ENCODE results near the gene HTT. TPM values are rescaled to one million over a fixed set of nuclear protein-coding genes. Genes with fewer than 3 reads are reported as not detected.

Gene HTT
- total RNA-seq, 1 experiment from 2014 or later = 64.4 TPM

GRCh38 chr4:3210467-3210866 is 136.0 kb downstream of the HTT start:
- no peak overlapping the region for H2BK15ac ChIP-seq (ENCODE audit: low read depth, low read length)
- no peak for DNase-seq
- H3K4me2 ChIP-seq (ENCODE audit: insufficient read depth, insufficient read length, low read length) = no peak overlapping the region
- H3K18ac ChIP-seq (ENCODE audit: insufficient read length, low read depth, low read length) = no peak overlapping the region
- no peaks in the 10 kb centered on the region for H3K27me3 Mint-ChIP-seq (ENCODE audit: low read depth)
- no peaks in the 10 kb centered on the region for H3K27me3 ChIP-seq (ENCODE audit: insufficient read depth, low read length)
- no peaks in the 10 kb centered on the region for H3K4me1 Mint-ChIP-seq
- H3K27ac Mint-ChIP-seq = no peak overlapping the region
- no peaks in the 10 kb centered on the region for H3K9me3 Mint-ChIP-seq
- H3K23me2 ChIP-seq (ENCODE audit: insufficient read length, low read depth, low read length, poor library complexity, severe bottlenecking) = no peaks in the 10 kb centered on the region
- H4K91ac ChIP-seq (ENCODE audit: insufficient read length, low read depth, low read length) = no peak overlapping the region
- H4K5ac ChIP-seq (ENCODE audit: insufficient read length, low read depth, low read length) = no peak overlapping the region
- no peak overlapping the region for H3K14ac ChIP-seq (ENCODE audit: insufficient read depth, low read length)
- no peak overlapping the region for H2BK20ac ChIP-seq (ENCODE audit: low read depth, low read length, poor library complexity, severe bottlenecking)
- no peak overlapping the region for H3K9ac ChIP-seq (ENCODE audit: extremely low read depth, insufficient read length, low read length)
- no peak overlapping the region for H2BK12ac ChIP-seq (ENCODE audit: insufficient read length, low read depth, low read length)
- H2BK120ac ChIP-seq (ENCODE audit: low read depth, low read length, poor library complexity, severe bottlenecking) = no peak overlapping the region
- no peaks in the 10 kb centered on the region for H3K4me1 ChIP-seq (ENCODE audit: insufficient read depth, low read length)
- no peak overlapping the region for H2BK5ac ChIP-seq (ENCODE audit: insufficient read length, low read length)
- H3K4ac ChIP-seq (ENCODE audit: low read depth, low read length) = no peak overlapping the region
- no peak overlapping the region for H3K56ac ChIP-seq (ENCODE audit: insufficient read length, low read depth, low read length)
- H3K36me3 Mint-ChIP-seq (ENCODE audit: insufficient read depth in 1 of 3, low read depth in 3 of 3) = peaks cover 25 to 83% (median 78%) of the 10 kb centered on the region in 3 experiments; a peak in 6 of 7 replicates
- no peaks in the 10 kb centered on the region for H3K9me3 ChIP-seq (ENCODE audit: control insufficient read depth, low read depth, low read length)
- no peak overlapping the region for H3K4me3 Mint-ChIP-seq
- no peak overlapping the region for H3K23ac ChIP-seq (ENCODE audit: insufficient read length, low read depth, low read length)
- no peak overlapping the region for H2AFZ ChIP-seq (ENCODE audit: low read length)
- TF ChIP-seq, protein P1, sequence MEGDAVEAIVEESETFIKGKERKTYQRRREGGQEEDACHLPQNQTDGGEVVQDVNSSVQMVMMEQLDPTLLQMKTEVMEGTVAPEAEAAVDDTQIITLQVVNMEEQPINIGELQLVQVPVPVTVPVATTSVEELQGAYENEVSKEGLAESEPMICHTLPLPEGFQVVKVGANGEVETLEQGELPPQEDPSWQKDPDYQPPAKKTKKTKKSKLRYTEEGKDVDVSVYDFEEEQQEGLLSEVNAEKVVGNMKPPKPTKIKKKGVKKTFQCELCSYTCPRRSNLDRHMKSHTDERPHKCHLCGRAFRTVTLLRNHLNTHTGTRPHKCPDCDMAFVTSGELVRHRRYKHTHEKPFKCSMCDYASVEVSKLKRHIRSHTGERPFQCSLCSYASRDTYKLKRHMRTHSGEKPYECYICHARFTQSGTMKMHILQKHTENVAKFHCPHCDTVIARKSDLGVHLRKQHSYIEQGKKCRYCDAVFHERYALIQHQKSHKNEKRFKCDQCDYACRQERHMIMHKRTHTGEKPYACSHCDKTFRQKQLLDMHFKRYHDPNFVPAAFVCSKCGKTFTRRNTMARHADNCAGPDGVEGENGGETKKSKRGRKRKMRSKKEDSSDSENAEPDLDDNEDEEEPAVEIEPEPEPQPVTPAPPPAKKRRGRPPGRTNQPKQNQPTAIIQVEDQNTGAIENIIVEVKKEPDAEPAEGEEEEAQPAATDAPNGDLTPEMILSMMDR (conservative IDR thresholded peaks at IDR 0.05) = no peak
- no peaks in the 10 kb centered on the region for H4K20me1 ChIP-seq (ENCODE audit: control insufficient read depth, insufficient read depth, insufficient read length)
- H3K79me2 ChIP-seq (ENCODE audit: insufficient read depth, low read length) = no peaks in the 10 kb centered on the region
- H2AK5ac ChIP-seq (ENCODE audit: insufficient read length, low read length) = no peak overlapping the region
- no peak overlapping the region for H3K27ac ChIP-seq (ENCODE audit: insufficient read length, low read depth, low read length)
- H3T11ph ChIP-seq (ENCODE audit: low read length) = no peak overlapping the region
- H4K8ac ChIP-seq (replicated peaks; ENCODE audit: insufficient read length, low read depth, low read length) = no peak overlapping the region
- no peaks in the 10 kb centered on the region for H3K79me1 ChIP-seq (ENCODE audit: insufficient read depth, low read depth, low read length, poor library complexity, severe bottlenecking)
- no CpG with 5 or more reads among the region's 6 CpGs for WGBS (ENCODE audit: extremely low coverage, insufficient read length, low lambda C conversion rate)
